GM12892 (cell line): Measurements from ENCODE around the gene PTPRK.

Experiments
- POLR2AphosphoS5 ChIP-seq: IDR thresholded peaks from 2 replicates; pipeline ENCODE4 v1.6.1; 2011; ENCODE audit warnings: low read depth, low read length, control low read depth
- TAF1 ChIP-seq: IDR thresholded peaks from 2 replicates; pipeline ENCODE4 v1.6.1; 2011; ENCODE audit warnings: low read depth, mild to moderate bottlenecking, control low read depth, low read length, borderline replicate concordance

DNA sequence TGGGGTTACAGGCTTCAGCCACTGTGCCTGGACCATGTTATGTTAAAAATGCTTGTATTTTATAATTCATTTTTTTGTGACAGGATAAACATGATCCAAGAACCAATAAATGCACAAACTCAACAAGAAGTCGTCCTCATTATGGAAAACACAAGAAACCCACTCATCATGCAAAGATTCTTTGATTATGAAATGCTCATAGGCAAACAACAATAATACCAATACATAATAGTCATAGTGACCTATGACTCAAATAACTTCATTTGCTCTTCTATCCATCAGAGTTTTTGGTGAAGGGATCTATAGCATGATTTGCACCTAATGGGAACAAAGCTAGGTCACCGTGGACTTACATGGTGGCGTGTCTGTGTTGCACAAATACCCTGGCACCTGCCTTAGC lies 402.5 kb downstream of the PTPRK start:
- no peak for TF ChIP-seq POLR2AphosphoS5
- no peak for TF ChIP-seq TAF1
